ENCODE results near the gene UCP3.

UCP3 gene

GRCh38 chr11:74017631-74018030 lies 8.7 kb upstream of the UCP3 start:
- no peak for DNase-seq

GRCh38 chr11:74015919-74016684 lies 7.2 kb upstream of the UCP3 start:
- DNase-seq, result no peak

GRCh38 chr11:74014880-74015279 lies 6.0 kb upstream of the UCP3 start:
- no peak for DNase-seq

- DNase-seq, result peak; percentile 22
These were observed 4.3 kb upstream of the UCP3 start for GRCh38 chr11:74013141-74013540.

GRCh38 chr11:74012074-74012809 lies 3.4 kb upstream of the UCP3 start:
- peak; percentile 28 for DNase-seq

GRCh38 chr11:74011360-74012073 lies 2.6 kb upstream of the UCP3 start:
- peak; percentile 77 for DNase-seq

GRCh38 chr11:74010306-74011300 lies 1.7 kb upstream of the UCP3 start:
- DNase-seq, result peak; percentile 27

- peak; percentile 58 for DNase-seq
These were observed 905 bp upstream of the UCP3 start for GRCh38 chr11:74009675-74010305.

- peak; percentile 28 for DNase-seq
These were observed 304 bp upstream of the UCP3 start for GRCh38 chr11:74009230-74009547.

- peak; percentile 22 for DNase-seq
These were observed 1.1 kb downstream of the UCP3 start for GRCh38 chr11:74007691-74008372.

- peak; percentile 22 for DNase-seq
These were observed 2.1 kb downstream of the UCP3 start for GRCh38 chr11:74006743-74007304.

GRCh38 chr11:74005721-74006517 lies 3.0 kb downstream of the UCP3 start:
- DNase-seq, result peak; percentile 26

- DNase-seq, result peak; percentile 82
These were observed 3.9 kb downstream of the UCP3 start for GRCh38 chr11:74004759-74005615.

- DNase-seq, result peak; percentile 21
These were observed 4.7 kb downstream of the UCP3 start for GRCh38 chr11:74004046-74004695.

GRCh38 chr11:74002832-74003231 lies 6.1 kb downstream of the UCP3 start:
- peak; percentile 17 for DNase-seq

- peak; percentile 23 for DNase-seq
These were observed 7.0 kb downstream of the UCP3 start for GRCh38 chr11:74001822-74002286.

- peak; percentile 42 for DNase-seq
These were observed 8.4 kb downstream of the UCP3 start for GRCh38 chr11:74000307-74001133.
